Testis (tissue), 3 donors: ENCODE results near the gene GJD4. TPM values are rescaled to one million over a fixed set of nuclear protein-coding genes. Genes with fewer than 3 reads are reported as not detected.

Experiments used
- DNase-seq: peaks from one replicate; pipeline ENCODE4 v3.0.0-alpha.2; 2019
- H3K27ac ChIP-seq, 2 donors: fragments of 200-600 bp; sonication (generic); one replicate each; pipeline ENCODE4 v1.5.1; 2019
- H3K27me3 ChIP-seq: fragments of 200-600 bp; sonication (generic); one replicate; pipeline ENCODE4 v1.5.1; 2019
- H3K36me3 ChIP-seq: fragments of 200-600 bp; sonication (generic); one replicate; pipeline ENCODE4 v1.5.1; 2017; ENCODE audit warnings: low read depth; ENCODE audit errors: missing control alignments
- H3K4me1 ChIP-seq: fragments of 200-600 bp; sonication (generic); one replicate; pipeline ENCODE4 v1.5.1; 2019
- H3K4me3 ChIP-seq, 2 donors: fragments of 200-600 bp; sonication (generic); one replicate each; pipeline ENCODE4 v1.5.1; 2017 to 2019
- H3K9me3 ChIP-seq: fragments of 200-600 bp; sonication (generic); one replicate; pipeline ENCODE4 v1.5.1; 2017
- CTCF ChIP-seq, 3 experiments: fragments of 450-650 bp in 2 of 3; fragments of 200-600 bp in 1 of 3; sonication (generic) in 1 of 3; IDR thresholded peaks; one replicate each; pipeline ENCODE4 v1.5.1; 2016 to 2019; ENCODE audit warnings: antibody characterized with exemption in 3 of 3, mild to moderate bottlenecking in 2 of 3, moderate library complexity in 1 of 3
- POLR2A ChIP-seq: fragments of 450-650 bp; IDR thresholded peaks from one replicate; pipeline ENCODE4 v1.6.1; 2017; ENCODE audit warnings: antibody characterized with exemption, mild to moderate bottlenecking, moderate library complexity
- WGBS, 2 donors: methylation state at CpG; one replicate each; pipeline ENCODE4 v1.1.5; 2018; 5-methylcytosine and 5-hydroxymethylcytosine counted together
- intact Hi-C: fragments of 100-400 bp; cut with DNase I; formaldehyde crosslinking; loops from one replicate; pipeline ENCODE4 v1.15.1; 2023; ENCODE audit warnings: low total_unique reads
- polyA plus RNA-seq: library from polyadenylated mRNA; stranded (reverse); fragments of 350-450 nt; fragmentation: Illumina TruSeq; extraction: RNeasy Lipid Tissue Mini Kit (QIAGEN cat#74804); gene quantifications from one replicate; pipeline ENCODE4 v1.2.3, GENCODE V29; 2014; ENCODE audit warnings: low read depth, low replicate concordance; ENCODE audit not compliant: insufficient read depth
- total RNA-seq, 2 donors: library from RNA; depleted of rRNA; stranded (reverse); fragments of >200 nt; gene quantifications; one replicate each; pipeline ENCODE4 v1.2.3, GENCODE V29; 2016

GJD4 gene
- total and polyA plus RNA-seq, 3 donors from 2014 or later: 0.31 TPM; not detected in 2

GRCh38 chr10:35644050-35644950 lies 39.2 kb downstream of the GJD4 start:
- TF ChIP-seq CTCF (IDR thresholded peaks at IDR 0.05) (no peak), POLR2A (no peak)
- Histone ChIP-seq H3K27me3 (no peaks in the 10 kb centered on the region), H3K4me1 (peaks cover 3% of the 10 kb centered on the region), H3K27ac (peak overlapping the region in 1 of 2 donors; percentile 36), H3K4me3 (peak overlapping the region; percentile 77), H3K9me3 (no peaks in the 10 kb centered on the region), H3K36me3 (no peaks in the 10 kb centered on the region)
- intact Hi-C loops: no loop called here
- 14 to 16% methylated on average over 13 of the region's 13 CpGs for WGBS, 2 donors
- no peak for DNase-seq

- no peak for TF ChIP-seq POLR2A
- TF ChIP-seq CTCF (IDR thresholded peaks at IDR 0.05): no peak
- intact Hi-C loops: no loop called here
- WGBS, 2 donors: 86 to 87% methylated on average over 3 of the region's 3 CpGs
Observed at GRCh38 chr10:35650894-35651293, 45.8 kb downstream of the GJD4 start.

GRCh38 chr10:35652824-35653223 lies 47.7 kb downstream of the GJD4 start:
- H3K27ac ChIP-seq: no peak overlapping the region
- no peaks in the 10 kb centered on the region for H3K9me3 ChIP-seq
- no peaks in the 10 kb centered on the region for H3K27me3 ChIP-seq
- no peaks in the 10 kb centered on the region for H3K4me1 ChIP-seq
- intact Hi-C loops: no loop called here
- no peak overlapping the region for H3K4me3 ChIP-seq
- WGBS, 2 donors: 84 to 90% methylated on average over 2 of the region's 2 CpGs
- no peak for TF ChIP-seq POLR2A
- no peak for TF ChIP-seq CTCF (IDR thresholded peaks at IDR 0.05)
- H3K36me3 ChIP-seq: no peaks in the 10 kb centered on the region
- DNase-seq: no peak

More at GRCh38 chr10:35650894-35651293, 45.8 kb downstream of the GJD4 start:
- Histone ChIP-seq H3K4me3 (no peak overlapping the region), H3K36me3 (no peaks in the 10 kb centered on the region), H3K9me3 (no peaks in the 10 kb centered on the region), H3K27me3 (no peaks in the 10 kb centered on the region), H3K27ac (no peak overlapping the region), H3K4me1 (no peaks in the 10 kb centered on the region)
- no peak for DNase-seq

GRCh38 chr10:35657621-35658020 lies 52.5 kb downstream of the GJD4 start:
- 84 to 89% methylated on average over 5 of the region's 5 CpGs for WGBS, 2 donors

More at GRCh38 chr10:35657621-35658020, 52.5 kb downstream of the GJD4 start:
- Histone ChIP-seq H3K4me1 (no peaks in the 10 kb centered on the region), H3K4me3 (no peak overlapping the region), H3K36me3 (no peaks in the 10 kb centered on the region), H3K27me3 (no peaks in the 10 kb centered on the region), H3K27ac (no peak overlapping the region), H3K9me3 (no peaks in the 10 kb centered on the region)
- intact Hi-C loops: no loop called here
- TF ChIP-seq CTCF (IDR thresholded peaks at IDR 0.05) (no peak), POLR2A (no peak)
- no peak for DNase-seq

Other genes with a start within 250 kb of the GJD4 start
- gene FZD8, start 37.0 kb downstream of the GJD4 start, total RNA-seq: 10 to 100 TPM; 13.0 to 16.4 TPM
- gene FZD8, start 37.0 kb downstream of the GJD4 start, polyA plus RNA-seq: 4.9 TPM